AG09309 (cell line): ENCODE data around the gene MAP1LC3C.
A peak's percentile ranks its signal among the peaks of the same experiment; 100 is the strongest.

Experiments
- DNase-seq: peaks from one replicate; pipeline ENCODE4 v3.0.0-alpha.2; 2010; ENCODE audit warnings: low read depth
- H3K4me3 ChIP-seq: 2 replicates; pipeline ENCODE4 v1.5.1; 2011; ENCODE audit warnings: mild to moderate bottlenecking, low read depth, low read length, moderate library complexity; ENCODE audit not compliant: control insufficient read depth
- CTCF ChIP-seq: IDR thresholded peaks from 2 replicates; pipeline ENCODE4 v1.5.1; 2011; ENCODE audit warnings: mild to moderate bottlenecking, low read depth, low read length, inconsistent platforms; ENCODE audit not compliant: insufficient read depth, control insufficient read depth; ENCODE audit errors: missing control alignments

The MAP1LC3C gene

GRCh38 chr1:241999026-241999425 lies at the start of gene MAP1LC3C:
MAP1LC3C (minus strand) TSS chr1:241999098; CDS start chr1:241999008, 90 bp downstream.
- TF ChIP-seq CTCF = no peak
- DNase-seq = no peak
- peak within 1 kb of the TSS; percentile 26 for H3K4me3 ChIP-seq

- H3K4me3 ChIP-seq = no peak overlapping the region
- DNase-seq = no peak
- no peak for TF ChIP-seq CTCF
Observed at GRCh38 chr1:242043165-242043564, 44.3 kb upstream of the MAP1LC3C start.

DNA sequence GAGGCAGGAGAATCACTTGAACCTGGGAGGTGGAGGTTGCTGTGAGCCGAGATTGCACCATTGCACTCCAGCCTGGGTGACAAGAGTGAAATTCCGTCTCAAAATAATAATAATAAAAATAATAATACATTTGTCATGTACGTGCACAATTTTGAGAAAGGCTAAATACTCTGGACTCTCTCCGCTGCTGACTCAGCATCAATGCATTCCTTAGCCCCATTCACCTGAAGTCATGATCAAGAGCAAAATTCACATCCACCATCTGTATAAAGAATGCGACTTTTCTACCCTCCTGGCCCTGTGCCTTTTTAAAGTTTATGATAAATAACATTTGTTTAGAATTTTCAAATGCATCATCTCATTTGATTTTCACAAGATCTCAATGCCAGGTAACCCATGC lies 35.5 kb upstream of the MAP1LC3C start:
- H3K4me3 ChIP-seq = no peak overlapping the region
- TF ChIP-seq CTCF = no peak
- DNase-seq = no peak

DNA sequence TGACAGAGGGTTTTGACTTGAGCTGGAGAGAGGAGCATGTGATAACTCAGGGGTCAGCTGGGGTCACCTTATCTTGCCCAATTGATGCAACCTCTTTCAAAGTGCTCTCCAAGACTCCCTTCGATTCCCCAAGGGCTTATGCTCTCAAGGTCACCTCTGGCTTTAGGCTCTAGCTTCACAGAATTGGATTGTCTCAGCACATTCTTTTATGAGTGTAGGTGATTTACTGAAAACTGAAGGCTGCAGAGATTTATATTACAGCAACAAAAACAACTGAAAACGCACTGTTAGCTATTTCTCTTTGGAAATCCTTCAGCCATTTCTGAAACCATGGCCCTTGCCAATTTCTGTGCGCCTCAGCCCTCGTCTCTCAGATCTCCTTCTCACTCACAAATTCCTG lies 34.5 kb upstream of the MAP1LC3C start:
- no peak for DNase-seq
- no peak overlapping the region for H3K4me3 ChIP-seq
- TF ChIP-seq CTCF = no peak

- TF ChIP-seq CTCF = no peak
- no peak overlapping the region for H3K4me3 ChIP-seq
- no peak for DNase-seq
Observed at GRCh38 chr1:242030071-242030470, 31.2 kb upstream of the MAP1LC3C start.

DNA sequence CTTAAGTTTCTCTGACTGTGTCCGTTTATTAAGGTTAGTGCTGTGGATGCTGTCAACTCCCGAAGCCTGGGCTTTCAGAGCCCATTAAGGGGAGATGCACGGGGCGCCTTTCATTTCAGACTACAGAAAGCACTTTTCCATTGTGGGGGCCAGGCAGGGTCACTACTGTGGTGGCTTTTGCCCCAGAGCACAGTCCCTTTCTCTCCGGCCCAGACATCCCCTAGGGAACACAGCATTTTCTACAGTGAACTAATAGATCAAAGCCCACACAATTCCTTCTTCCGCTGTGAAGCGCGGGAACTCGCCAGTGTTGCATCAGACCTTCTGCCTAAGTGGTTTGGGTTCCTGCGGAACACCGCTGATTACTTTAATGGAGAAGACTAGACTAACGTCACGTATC lies 26.8 kb upstream of the MAP1LC3C start:
- no peak for TF ChIP-seq CTCF
- DNase-seq = no peak
- H3K4me3 ChIP-seq = no peak overlapping the region

- no peak overlapping the region for H3K4me3 ChIP-seq
- no peak for DNase-seq
- no peak for TF ChIP-seq CTCF
Observed at GRCh38 chr1:242023805-242024204, 24.9 kb upstream of the MAP1LC3C start.
